GM12865 (cell line): ENCODE measurements around the gene CDH6.

ENCODE experiments used
- DNase-seq: peaks from one replicate; pipeline ENCODE4 v3.0.0; 2010; ENCODE audit warnings: low read depth
- H3K4me3 ChIP-seq: 2 replicates; pipeline ENCODE4 v1.5.1; 2011; ENCODE audit warnings: mild to moderate bottlenecking, low read depth, low read length, control low read depth
- CTCF ChIP-seq: IDR thresholded peaks from 2 replicates; pipeline ENCODE4 v1.5.1; 2011; ENCODE audit warnings: low read length, control low read depth, low read depth, inconsistent platforms; ENCODE audit not compliant: insufficient read depth; ENCODE audit errors: missing control alignments

CDH6 gene

DNA sequence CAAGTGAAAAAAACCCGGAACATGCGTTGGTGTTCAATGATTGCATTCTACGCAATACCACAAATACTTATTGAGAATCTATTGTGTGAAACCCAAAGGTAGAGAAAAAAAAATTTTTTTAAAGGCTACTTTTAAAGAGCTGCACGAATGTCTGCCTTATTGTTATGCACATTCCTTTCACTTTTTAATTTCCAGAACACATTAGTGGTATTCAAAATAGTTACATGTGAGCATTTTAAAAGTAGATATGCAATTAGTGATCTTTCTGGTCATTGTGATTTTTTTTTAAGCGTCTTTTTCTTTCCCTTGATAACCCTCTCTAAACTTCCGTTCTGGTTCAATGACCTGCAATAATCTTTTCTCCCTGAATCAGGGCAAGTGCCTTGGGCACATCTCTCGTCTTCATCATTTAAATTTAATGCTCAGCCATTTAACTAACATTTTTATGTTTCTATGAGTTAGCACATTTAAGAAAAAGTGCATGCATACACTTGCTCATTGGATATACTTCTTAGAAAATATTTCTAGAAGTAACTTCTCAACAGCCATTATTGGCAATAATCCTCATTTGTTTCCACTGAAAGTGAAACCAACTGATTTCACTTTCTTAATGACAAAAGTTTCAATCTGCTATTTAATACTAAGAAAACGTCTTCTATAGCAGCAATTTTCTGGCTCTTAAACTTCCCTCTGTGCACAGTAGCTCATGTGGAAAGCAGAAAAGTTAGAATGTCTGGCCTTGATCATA is 80.3 kb downstream of the CDH6 start:
- no peak overlapping the region for H3K4me3 ChIP-seq
- peak; percentile 5 for DNase-seq
- TF ChIP-seq CTCF: no peak

DNA sequence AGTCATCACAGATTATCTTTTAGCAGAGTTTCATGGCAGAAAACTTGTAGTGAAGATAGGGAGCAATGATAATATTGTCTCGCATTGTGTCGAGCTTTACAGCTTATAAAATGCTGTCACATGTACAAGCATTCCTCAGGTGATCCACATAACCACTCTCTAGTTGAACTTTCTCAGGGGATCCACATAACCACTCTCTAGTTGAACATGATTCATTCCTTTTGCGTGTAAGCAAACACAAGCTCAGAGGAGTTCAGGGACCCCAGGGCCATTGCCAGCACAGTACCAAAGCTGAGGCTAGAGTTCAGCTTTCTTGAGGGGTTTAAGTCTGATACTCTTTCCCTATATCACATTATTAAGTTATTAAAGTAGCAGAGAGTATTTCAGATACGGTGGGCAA is 86.7 kb downstream of the CDH6 start:
- DNase-seq: no peak
- TF ChIP-seq CTCF: no peak
- no peak overlapping the region for H3K4me3 ChIP-seq

DNA sequence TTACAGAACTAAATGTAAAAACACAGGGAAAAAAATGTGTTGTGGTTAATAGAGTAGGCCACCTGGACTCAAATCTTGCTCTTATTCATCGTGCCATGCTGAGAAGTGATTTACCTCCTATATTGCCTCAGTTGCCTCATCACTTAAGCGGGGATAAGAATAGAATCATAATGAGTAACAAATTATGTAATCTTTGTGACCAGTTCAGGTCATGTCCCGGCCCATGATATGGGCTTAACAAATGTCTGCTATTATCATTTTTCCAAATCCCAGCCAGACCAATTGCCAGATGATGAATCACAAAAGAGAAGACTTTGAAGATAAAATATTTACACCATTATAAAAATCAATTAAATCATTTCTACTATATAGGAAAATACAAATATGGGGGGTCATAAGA is 89.8 kb downstream of the CDH6 start:
- no peak for TF ChIP-seq CTCF
- no peak overlapping the region for H3K4me3 ChIP-seq
- no peak for DNase-seq

- DNase-seq: no peak
- TF ChIP-seq CTCF: no peak
These were observed 91.5 kb downstream of the CDH6 start for GRCh38 chr5:31285025-31285424.

DNA sequence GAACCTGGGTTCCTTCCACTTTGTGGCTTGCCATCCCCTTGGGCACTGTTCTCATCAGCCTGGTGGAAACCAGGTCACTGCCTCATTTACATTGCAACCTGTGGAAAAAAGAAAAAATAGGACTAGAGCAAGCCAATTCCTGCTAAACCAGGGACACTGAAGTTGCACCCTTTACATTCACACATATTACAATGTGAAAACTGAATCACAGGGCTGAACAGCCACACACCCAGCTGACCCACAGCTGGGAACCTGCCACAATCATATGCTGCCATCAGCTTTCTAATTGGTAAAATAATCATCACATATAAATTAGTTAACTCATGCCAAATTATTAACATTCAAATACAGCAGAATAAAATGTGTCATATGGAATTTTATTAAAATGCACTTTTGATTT is 94.5 kb downstream of the CDH6 start:
- TF ChIP-seq CTCF: no peak
- no peak overlapping the region for H3K4me3 ChIP-seq
- no peak for DNase-seq

More at GRCh38 chr5:31285025-31285424, 91.5 kb downstream of the CDH6 start:
- H3K4me3 ChIP-seq: no peak overlapping the region

GRCh38 chr5:31289429-31289828 is 95.9 kb downstream of the CDH6 start:
- no peak overlapping the region for H3K4me3 ChIP-seq
- TF ChIP-seq CTCF: no peak
- no peak for DNase-seq

DNA sequence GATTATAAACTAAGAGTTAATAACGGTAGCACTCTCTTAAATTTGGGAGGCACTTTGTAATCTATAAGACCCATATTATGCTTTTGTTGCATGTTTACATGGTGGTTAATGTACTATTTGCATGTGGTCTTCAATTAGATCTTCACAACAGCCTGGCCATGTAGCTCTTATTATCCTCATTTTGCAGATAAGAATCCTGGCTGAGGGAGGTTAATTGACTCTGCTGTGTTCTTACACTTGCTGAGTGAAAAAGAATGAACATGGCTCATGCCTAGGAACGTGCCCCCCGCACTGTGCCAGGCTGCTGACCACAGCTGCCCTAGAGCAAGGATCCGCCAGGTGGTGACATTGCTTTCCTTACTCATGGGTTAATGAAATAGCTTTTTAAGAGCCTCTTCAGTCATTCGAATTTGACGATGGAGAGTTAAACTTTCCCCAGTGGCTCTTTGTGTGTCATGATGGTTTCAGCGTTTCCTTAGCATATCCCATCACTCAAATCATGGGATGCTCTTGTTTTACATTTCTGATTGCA is 97.9 kb downstream of the CDH6 start:
- H3K4me3 ChIP-seq: no peak overlapping the region
- no peak for DNase-seq
- TF ChIP-seq CTCF: no peak
